Common myeloid progenitor, CD34-positive (primary cell): ENCODE data around the gene RUNX1.

ENCODE experiments used
- CTCF ChIA-PET: fragments of 350-600 bp; sonication (Branson Sonifier 250); formaldehyde crosslinking; loops from one replicate; lab custom pipeline; 2021; ENCODE audit warnings: antibody characterized with exemption; lab: Charles Lee
- POLR2A ChIA-PET: fragments of 350-600 bp; sonication (Branson Sonifier 250); formaldehyde crosslinking; loops from one replicate; lab custom pipeline; 2021; ENCODE audit warnings: antibody characterized with exemption; lab: Charles Lee
- DNase-seq, 3 donors: peaks; one replicate each; pipeline versions ENCODE4 v3.0.0 to v3.0.0-alpha.2; 2013
- H3K27ac ChIP-seq, 2 experiments: 1 replicate in 1 of 2; 2 replicates in 1 of 2; pipeline ENCODE4 v1.7.0; 2013; ENCODE audit warnings: inconsistent platforms in 2 of 2, low read length in 2 of 2, mild to moderate bottlenecking in 2 of 2, low read depth in 1 of 2, moderate library complexity in 1 of 2; ENCODE audit not compliant: severe bottlenecking in 2 of 2, insufficient read depth in 1 of 2, poor library complexity in 1 of 2
- H3K27me3 ChIP-seq, 5 experiments: replicated peaks in 2 of 5; 1 replicate in 3 of 5; 2 replicates in 2 of 5; pipeline versions ENCODE4 v1.6.1 to v1.7.0; 2013; ENCODE audit warnings: low read length in 4 of 5, mild to moderate bottlenecking in 2 of 5, moderate library complexity in 2 of 5, inconsistent platforms in 1 of 5; ENCODE audit not compliant: insufficient read depth in 5 of 5, control insufficient read depth in 4 of 5
- H3K36me3 ChIP-seq, 4 experiments: 1 replicate in 2 of 4; 2 replicates in 2 of 4; pipeline versions ENCODE4 v1.6.1 to v1.7.0; 2013; ENCODE audit warnings: low read length in 3 of 4, control low read depth in 1 of 4, mild to moderate bottlenecking in 1 of 4; ENCODE audit not compliant: control insufficient read depth in 4 of 4, insufficient read depth in 4 of 4
- H3K4me1 ChIP-seq, 4 experiments: 1 replicate in 3 of 4; 2 replicates in 1 of 4; pipeline versions ENCODE4 v1.6.1 to v1.7.1; 2013; ENCODE audit warnings: low read length in 3 of 4, mild to moderate bottlenecking in 3 of 4, control low read depth in 1 of 4, inconsistent platforms in 1 of 4, moderate library complexity in 1 of 4; ENCODE audit not compliant: control insufficient read depth in 4 of 4, insufficient read depth in 4 of 4; ENCODE audit errors: control extremely low read depth in 1 of 4
- H3K4me3 ChIP-seq, 7 experiments: 1 replicate in 4 of 7; 2 replicates in 3 of 7; pipeline versions ENCODE4 v1.5.1 to v1.7.0; 2013; ENCODE audit warnings: mild to moderate bottlenecking in 7 of 7, low read length in 6 of 7, moderate library complexity in 6 of 7, inconsistent platforms in 2 of 7, low read depth in 2 of 7, control low read depth in 1 of 7; ENCODE audit not compliant: insufficient read depth in 4 of 7, control insufficient read depth in 1 of 7; ENCODE audit errors: extremely low read depth in 1 of 7
- H3K9me3 ChIP-seq, 5 experiments: 1 replicate in 4 of 5; 2 replicates in 1 of 5; pipeline versions ENCODE4 v1.6.1 to v1.7.1; 2013; ENCODE audit warnings: low read length in 4 of 5, mild to moderate bottlenecking in 2 of 5, inconsistent platforms in 1 of 5, low read depth in 1 of 5, moderate library complexity in 1 of 5; ENCODE audit not compliant: control insufficient read depth in 4 of 5, insufficient read depth in 2 of 5; ENCODE audit errors: control extremely low read depth in 1 of 5
- WGBS: methylation state at CpG from one replicate; pipeline ENCODE4 v1.1.5; 2013; ENCODE audit not compliant: insufficient coverage; 5-methylcytosine and 5-hydroxymethylcytosine counted together

RUNX1 gene

DNA sequence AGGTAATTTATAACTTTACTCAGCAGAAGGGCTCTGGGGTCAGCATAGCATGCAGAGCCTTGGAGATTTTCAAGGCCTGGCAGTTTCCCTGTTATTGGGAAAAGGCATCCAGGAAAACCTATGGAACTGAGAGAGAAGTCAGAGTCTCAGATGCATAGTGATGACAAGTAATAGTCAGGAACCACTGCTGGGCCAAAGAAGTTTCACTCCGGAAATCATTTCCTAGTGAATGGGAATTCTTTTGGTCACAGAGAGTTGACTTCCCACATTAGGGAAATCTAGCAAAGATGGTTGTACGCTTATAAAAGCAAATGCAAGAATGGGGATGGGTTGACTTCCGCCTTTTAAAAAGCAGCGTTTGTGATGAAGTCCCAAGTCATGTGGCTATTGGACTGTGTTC, 28.4 kb upstream of the RUNX1 start:
- no peaks in the 10 kb centered on the region for H3K27me3 ChIP-seq
- H3K4me3 ChIP-seq: no peak overlapping the region
- H3K4me1 ChIP-seq: no peaks in the 10 kb centered on the region
- POLR2A ChIA-PET: no interaction called here
- H3K27ac ChIP-seq: no peak overlapping the region
- CTCF ChIA-PET: no interaction called here
- DNase-seq: no peak
- WGBS: 100% methylated on average over 4 of the region's 4 CpGs
- peaks cover 0 to 3% (median 0%) of the 10 kb centered on the region in 5 experiments for H3K9me3 ChIP-seq
- H3K36me3 ChIP-seq: no peaks in the 10 kb centered on the region

DNA sequence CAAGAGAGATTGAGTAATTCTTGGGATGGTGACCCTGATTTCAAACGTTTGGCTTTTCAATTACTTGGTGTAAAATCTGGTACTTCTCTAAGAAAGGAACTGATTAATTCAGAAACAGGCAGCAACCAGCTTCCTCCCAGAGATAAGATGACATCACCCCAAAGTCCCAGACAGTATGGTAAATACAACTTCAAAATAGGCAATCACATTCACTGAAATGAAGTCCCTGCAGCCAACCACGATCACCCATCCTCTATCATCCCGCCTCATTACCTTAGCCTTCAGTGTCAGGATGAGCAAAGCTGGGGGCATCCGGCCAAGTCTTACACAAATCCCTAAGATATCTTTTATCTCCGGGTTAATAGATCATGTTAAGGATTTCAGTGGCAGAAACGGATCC, 26.4 kb upstream of the RUNX1 start:
- POLR2A ChIA-PET: no interaction called here
- WGBS: 79% methylated on average over 6 of the region's 6 CpGs
- peaks cover 0 to 3% (median 0%) of the 10 kb centered on the region in 5 experiments for H3K9me3 ChIP-seq
- no peaks in the 10 kb centered on the region for H3K4me1 ChIP-seq
- peak in 2 of 3 donors; percentile 9 to 13 for DNase-seq
- H3K27ac ChIP-seq: no peak overlapping the region
- no peaks in the 10 kb centered on the region for H3K27me3 ChIP-seq
- no peak overlapping the region for H3K4me3 ChIP-seq
- H3K36me3 ChIP-seq: no peaks in the 10 kb centered on the region
- CTCF ChIA-PET: interaction anchor here (1.0 to 2.0 kb wide), 2 partner anchors 18 to 24 kb away, joined by 3 to 6 read pairs; no protein-coding TSS in a partner anchor

DNA sequence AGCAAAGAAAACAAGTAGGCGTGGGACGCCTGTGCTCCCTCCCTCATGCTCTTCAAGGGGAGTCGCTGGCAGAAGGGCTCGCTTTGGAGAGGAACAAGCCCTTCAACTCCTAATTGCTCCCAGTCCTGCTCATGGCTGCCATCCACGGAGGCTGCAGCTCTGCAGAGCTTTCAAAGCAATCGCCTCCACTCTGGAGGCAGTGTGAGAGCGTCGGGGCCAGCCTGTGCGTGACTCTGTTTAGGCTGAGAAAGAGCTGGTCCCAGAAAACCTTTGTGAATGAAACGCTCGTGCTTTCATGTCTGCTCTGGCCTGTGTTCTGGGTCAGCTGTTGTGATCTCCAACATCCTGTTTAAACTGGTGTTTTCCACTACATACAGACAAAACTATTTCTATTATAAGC, 23.9 kb upstream of the RUNX1 start:
- 95% methylated on average over 9 of the region's 11 CpGs for WGBS
- H3K4me3 ChIP-seq: no peak overlapping the region
- H3K9me3 ChIP-seq: peaks cover 0 to 3% (median 0%) of the 10 kb centered on the region in 5 experiments
- no peaks in the 10 kb centered on the region for H3K36me3 ChIP-seq
- no peak for DNase-seq
- H3K4me1 ChIP-seq: no peaks in the 10 kb centered on the region
- H3K27me3 ChIP-seq: no peaks in the 10 kb centered on the region
- POLR2A ChIA-PET: no interaction called here
- CTCF ChIA-PET: no interaction called here
- no peak overlapping the region for H3K27ac ChIP-seq

DNA sequence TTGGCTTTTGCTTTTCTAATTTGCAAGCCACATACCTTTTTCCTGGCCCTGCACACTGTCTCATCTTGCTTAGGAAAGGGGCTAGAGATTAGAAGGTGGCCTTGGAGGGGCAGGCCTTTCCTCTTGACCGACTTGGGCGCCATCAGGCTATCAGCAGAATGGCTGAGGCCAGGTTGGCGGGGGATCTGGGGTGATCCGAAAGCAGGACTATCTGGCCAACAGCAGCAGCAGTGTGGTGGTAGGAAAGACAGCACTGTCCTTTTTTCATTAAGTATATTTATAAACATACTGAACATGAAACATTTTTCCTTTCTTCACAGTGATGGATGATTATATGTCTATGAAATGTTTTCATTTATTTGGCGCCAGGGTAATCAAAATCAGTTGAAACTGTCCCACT, 23.5 kb upstream of the RUNX1 start:
- no peaks in the 10 kb centered on the region for H3K27me3 ChIP-seq
- no peaks in the 10 kb centered on the region for H3K36me3 ChIP-seq
- peaks cover 0 to 3% (median 0%) of the 10 kb centered on the region in 5 experiments for H3K9me3 ChIP-seq
- DNase-seq: no peak
- no peaks in the 10 kb centered on the region for H3K4me1 ChIP-seq
- H3K27ac ChIP-seq: no peak overlapping the region
- CTCF ChIA-PET: no interaction called here
- H3K4me3 ChIP-seq: no peak overlapping the region
- POLR2A ChIA-PET: no interaction called here
- 100% methylated on average over 1 of the region's 5 CpGs for WGBS

DNA sequence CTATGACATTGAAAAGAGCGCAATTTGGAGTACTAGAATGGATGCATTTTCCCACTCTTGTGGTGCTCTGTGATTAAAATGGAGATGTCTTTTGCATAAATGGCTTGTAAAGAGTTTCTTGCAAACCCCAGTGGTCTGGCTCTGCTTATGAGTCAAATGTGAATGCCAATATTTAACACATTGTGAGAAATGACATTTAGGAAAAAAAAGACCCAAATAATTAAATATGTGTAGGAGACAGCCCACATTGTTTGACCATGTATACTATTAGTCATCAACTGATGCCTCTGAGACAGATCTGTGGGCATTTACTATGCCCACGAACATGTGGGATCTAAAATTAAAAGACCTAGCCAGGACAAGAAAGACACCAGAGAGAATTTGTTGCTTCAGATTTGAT, 22.2 kb upstream of the RUNX1 start:
- Histone ChIP-seq H3K9me3 (peaks cover 0 to 3% (median 0%) of the 10 kb centered on the region in 5 experiments), H3K27ac (no peak overlapping the region), H3K36me3 (no peaks in the 10 kb centered on the region), H3K4me3 (no peak overlapping the region), H3K27me3 (no peaks in the 10 kb centered on the region), H3K4me1 (no peaks in the 10 kb centered on the region)
- no peak for DNase-seq
- WGBS: no CpG with 5 or more reads among the region's 2 CpGs
- POLR2A ChIA-PET: no interaction called here
- CTCF ChIA-PET: no interaction called here

DNA sequence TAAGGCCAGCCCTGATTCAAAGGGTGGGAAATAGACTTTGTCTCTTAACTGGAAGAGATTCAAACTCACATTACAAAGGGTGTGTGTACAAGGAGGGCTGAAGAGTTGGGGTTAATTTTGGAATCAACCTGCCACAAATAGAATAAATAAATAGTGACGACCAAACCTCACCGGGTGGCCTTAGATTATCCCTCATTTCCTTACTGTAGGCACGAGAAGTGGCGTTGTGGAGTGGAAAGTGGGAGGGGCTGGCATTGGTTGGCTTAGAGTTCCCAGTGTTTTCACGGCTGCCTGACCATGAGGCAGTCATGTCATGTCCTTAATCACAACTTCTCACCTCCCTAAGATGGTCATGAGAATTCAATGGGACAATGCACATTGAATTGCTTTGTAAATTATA, 21.3 kb upstream of the RUNX1 start:
- Histone ChIP-seq H3K27ac (no peak overlapping the region), H3K27me3 (no peaks in the 10 kb centered on the region), H3K4me1 (no peaks in the 10 kb centered on the region), H3K9me3 (peaks cover 0 to 3% (median 0%) of the 10 kb centered on the region in 5 experiments), H3K36me3 (no peaks in the 10 kb centered on the region), H3K4me3 (no peak overlapping the region)
- ChIA-PET CTCF (interaction anchor here (1.6 kb wide), 1 partner anchor 23 kb away, joined by 3 read pairs; no protein-coding TSS in a partner anchor), POLR2A (no interaction called here)
- DNase-seq: no peak
- WGBS: 100% methylated on average over 1 of the region's 5 CpGs

DNA sequence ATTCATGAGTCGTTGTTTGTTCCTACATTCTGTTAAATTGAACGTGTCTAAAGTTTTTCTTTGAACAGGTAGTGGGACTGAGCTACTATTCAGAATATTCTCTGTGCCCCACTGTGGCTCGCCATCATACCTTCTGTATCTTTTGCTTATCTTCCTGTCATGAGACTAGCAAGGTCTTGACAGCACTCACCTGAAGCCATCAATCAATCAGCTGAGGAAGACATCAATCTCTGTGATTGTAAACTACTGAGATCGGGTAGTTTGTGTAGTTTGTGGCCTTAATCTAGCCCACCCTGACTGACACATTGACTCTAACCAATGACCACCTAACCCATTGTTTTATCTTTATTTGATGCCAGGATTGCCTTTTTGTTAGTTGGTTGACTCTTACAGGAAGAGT, 17.7 kb upstream of the RUNX1 start:
- Histone ChIP-seq H3K4me1 (no peaks in the 10 kb centered on the region), H3K27me3 (no peaks in the 10 kb centered on the region), H3K36me3 (no peaks in the 10 kb centered on the region), H3K4me3 (no peak overlapping the region), H3K27ac (no peak overlapping the region), H3K9me3 (peaks cover 0 to 2% (median 0%) of the 10 kb centered on the region in 5 experiments)
- ChIA-PET POLR2A (no interaction called here), CTCF (interaction anchor here (1.0 to 1.1 kb wide), 2 partner anchors 14 to 54 kb away, joined by 3 read pairs; no protein-coding TSS in a partner anchor)
- WGBS: 100% methylated on average over 2 of the region's 4 CpGs
- DNase-seq: no peak
